Stomach (tissue), 9 donors: ENCODE results near the gene CACFD1. TPM values are rescaled to one million over a fixed set of nuclear protein-coding genes. Genes with fewer than 3 reads are reported as not detected.

Experiments used
- DNase-seq, 2 donors: peaks; one replicate each; pipeline versions ENCODE4 v3.0.0 to v3.0.0-alpha.2; 2013 to 2019
- H3K27ac ChIP-seq, 5 donors: fragments of 200-600 bp in 4 of 5; sonication (generic) in 4 of 5; one replicate each; pipeline ENCODE4 v1.5.1; 2013 to 2019; ENCODE audit warnings: mild to moderate bottlenecking in 1 of 5, moderate library complexity in 1 of 5
- H3K27me3 ChIP-seq, 3 donors: fragments of 200-600 bp; sonication (generic); one replicate each; pipeline ENCODE4 v1.5.1; 2017 to 2019; ENCODE audit warnings: mixed run types in 1 of 3
- H3K36me3 ChIP-seq, 4 donors: fragments of 200-600 bp; sonication (generic); 1 replicate in 3 of 4; 2 replicates in 1 of 4; pipeline ENCODE4 v1.5.1; 2016 to 2019
- H3K4me1 ChIP-seq, 4 donors: fragments of 200-600 bp; sonication (generic); one replicate each; pipeline ENCODE4 v1.5.1; 2016 to 2019
- H3K4me3 ChIP-seq, 4 donors: fragments of 200-600 bp; sonication (generic) in 3 of 4; one replicate each; pipeline ENCODE4 v1.5.1; 2016 to 2019; ENCODE audit warnings: mild to moderate bottlenecking in 1 of 4
- H3K9me3 ChIP-seq, 4 donors: fragments of 200-600 bp; sonication (generic); one replicate each; pipeline ENCODE4 v1.5.1; 2016 to 2019
- CTCF ChIP-seq, 7 experiments: fragments of 450-650 bp in 4 of 7; fragments of 200-600 bp in 3 of 7; sonication (generic) in 3 of 7; IDR thresholded peaks; one replicate each; pipeline ENCODE4 v1.5.1; 2016 to 2019; ENCODE audit warnings: antibody characterized with exemption in 7 of 7, control low read depth in 2 of 7, mild to moderate bottlenecking in 1 of 7
- EP300 ChIP-seq: sonication (generic); formaldehyde crosslinking; IDR thresholded peaks from one replicate; pipeline ENCODE4 v1.6.1; 2017; ENCODE audit warnings: antibody characterized with exemption
- POLR2A ChIP-seq, 4 donors: fragments of 450-650 bp; IDR thresholded peaks; one replicate each; pipeline ENCODE4 v1.6.1; 2016; ENCODE audit warnings: antibody characterized with exemption in 4 of 4, control low read depth in 2 of 4, mild to moderate bottlenecking in 1 of 4, moderate library complexity in 1 of 4
- POLR2AphosphoS5 ChIP-seq, 3 donors: sonication (generic); formaldehyde crosslinking; IDR thresholded peaks; one replicate each; pipeline ENCODE4 v1.6.1; 2016; ENCODE audit warnings: antibody characterized with exemption in 3 of 3
- WGBS, 5 donors: extraction: QIAGEN DNeasy Blood & Tissue Kit in 3 of 5; methylation state at CpG; one replicate each; pipeline versions ENCODE4 v1.1.5 to v1.1.7; 2013 to 2018; 5-methylcytosine and 5-hydroxymethylcytosine counted together
- intact Hi-C: fragments of 100-400 bp; cut with DNase I; formaldehyde crosslinking; loops from one replicate; pipeline ENCODE4 v1.15.1; 2023; ENCODE audit warnings: low total_unique reads
- polyA plus RNA-seq, 3 donors: library from polyadenylated mRNA; stranded (reverse); fragments of 200-250 nt; gene quantifications; one replicate each; pipeline ENCODE4 v1.2.3, GENCODE V29; 2013
- total RNA-seq, 5 donors: library from RNA; depleted of rRNA; stranded (reverse); fragments of >200 nt; gene quantifications; one replicate each; pipeline versions ENCODE4 v1.1.0 to v1.2.3, GENCODE V29; 2014 to 2016
- donor health status: healthy with polysubstance abuse.
- donor health status: Bipolar disorder and iron deficiency.
- donor health status: healthy.

CACFD1 gene
- total and polyA plus RNA-seq, 8 donors = 11.7 to 74.2 (median 22.5) TPM

GRCh38 chr9:133440874-133441273 is 18.9 kb upstream of the CACFD1 start:
- TF ChIP-seq POLR2A (IDR thresholded peaks at IDR 0.05) = no peak
- TF ChIP-seq POLR2AphosphoS5 (IDR thresholded peaks at IDR 0.05) = no peak
- TF ChIP-seq CTCF (IDR thresholded peaks at IDR 0.05) = no peak
- TF ChIP-seq EP300 = no peak

GRCh38 chr9:133441571-133441970 is 18.2 kb upstream of the CACFD1 start:
- no peak overlapping the region for H3K4me3 ChIP-seq
- H3K27ac ChIP-seq = no peak overlapping the region
- WGBS, 5 donors = 66 to 85% (median 82%) methylated on average over 4 to 5 of the region's 5 CpGs
- no peaks in the 10 kb centered on the region for H3K27me3 ChIP-seq
- H3K36me3 ChIP-seq = peaks cover 0 to 6% (median 0%) of the 10 kb centered on the region in 4 donors
- no peak for DNase-seq
- TF ChIP-seq EP300 (no peak), POLR2A (IDR thresholded peaks at IDR 0.05) (no peak)
- no peaks in the 10 kb centered on the region for H3K9me3 ChIP-seq
- no peaks in the 10 kb centered on the region for H3K4me1 ChIP-seq
- intact Hi-C loops = no loop called here

More at GRCh38 chr9:133440874-133441273, 18.9 kb upstream of the CACFD1 start:
- peaks cover 0 to 6% (median 0%) of the 10 kb centered on the region in 4 donors for H3K36me3 ChIP-seq
- 90 to 95% (median 94%) methylated on average over 12 of the region's 12 CpGs for WGBS, 5 donors
- no peaks in the 10 kb centered on the region for H3K4me1 ChIP-seq
- no peaks in the 10 kb centered on the region for H3K9me3 ChIP-seq
- no peak overlapping the region for H3K4me3 ChIP-seq
- no peak for DNase-seq
- H3K27me3 ChIP-seq = no peaks in the 10 kb centered on the region
- H3K27ac ChIP-seq = no peak overlapping the region
- intact Hi-C loops = no loop called here

GRCh38 chr9:133443248-133443647 is 16.5 kb upstream of the CACFD1 start:
- H3K27ac ChIP-seq = no peak overlapping the region
- peaks cover 0 to 6% (median 0%) of the 10 kb centered on the region in 4 donors for H3K36me3 ChIP-seq
- TF ChIP-seq EP300 (no peak), POLR2AphosphoS5 (IDR thresholded peaks at IDR 0.05) (no peak), CTCF (IDR thresholded peaks at IDR 0.05) (no peak), POLR2A (IDR thresholded peaks at IDR 0.05) (no peak)
- H3K9me3 ChIP-seq = no peaks in the 10 kb centered on the region
- no peaks in the 10 kb centered on the region for H3K27me3 ChIP-seq
- WGBS, 5 donors = 40 to 96% (median 95%) methylated on average over 1 to 15 of the region's 15 CpGs
- no peak for DNase-seq
- no peak overlapping the region for H3K4me3 ChIP-seq
- H3K4me1 ChIP-seq = peaks cover 0 to under 1% (median 0%) of the 10 kb centered on the region in 4 donors
- intact Hi-C loops = no loop called here

GRCh38 chr9:133443982-133444381 is 15.8 kb upstream of the CACFD1 start:
- intact Hi-C loops = no loop called here
- H3K36me3 ChIP-seq = peaks cover 0 to 6% (median 0%) of the 10 kb centered on the region in 4 donors
- no peak overlapping the region for H3K27ac ChIP-seq
- no peak overlapping the region for H3K4me3 ChIP-seq
- no peak for DNase-seq
- no peak for TF ChIP-seq CTCF (IDR thresholded peaks at IDR 0.05)
- no peak for TF ChIP-seq EP300
- TF ChIP-seq POLR2AphosphoS5 (IDR thresholded peaks at IDR 0.05) = no peak
- no peak for TF ChIP-seq POLR2A (IDR thresholded peaks at IDR 0.05)
- no peaks in the 10 kb centered on the region for H3K9me3 ChIP-seq
- WGBS, 5 donors = 85 to 89% (median 86%) methylated on average over 8 of the region's 8 CpGs
- H3K4me1 ChIP-seq = peaks cover 1 to 7% (median 5%) of the 10 kb centered on the region in 4 donors
- H3K27me3 ChIP-seq = no peaks in the 10 kb centered on the region

- no peaks in the 10 kb centered on the region for H3K27me3 ChIP-seq
- H3K4me1 ChIP-seq = peaks cover 8 to 14% (median 9%) of the 10 kb centered on the region in 4 donors
- peaks cover 0 to 6% (median 0%) of the 10 kb centered on the region in 4 donors for H3K36me3 ChIP-seq
- H3K4me3 ChIP-seq = no peak overlapping the region
- WGBS, 5 donors = 83 to 88% (median 86%) methylated on average over 15 to 23 of the region's 23 CpGs
- no peak for DNase-seq
- no peaks in the 10 kb centered on the region for H3K9me3 ChIP-seq
- H3K27ac ChIP-seq = no peak overlapping the region
- TF ChIP-seq POLR2AphosphoS5 (IDR thresholded peaks at IDR 0.05) (no peak), CTCF (IDR thresholded peaks at IDR 0.05) (no peak), POLR2A (IDR thresholded peaks at IDR 0.05) (no peak), EP300 (no peak)
- intact Hi-C loops = no loop called here
These were observed 14.3 kb upstream of the CACFD1 start for GRCh38 chr9:133445293-133445969.
